ENCODE results near the gene ANKRD34B.

- no peak for TF ChIP-seq CTCF (IDR thresholded peaks at IDR 0.05)
- no peak for TF ChIP-seq SIN3A (IDR thresholded peaks at IDR 0.05; ENCODE audit: borderline replicate concordance, insufficient read depth, low read depth, low read length)
- no peak for TF ChIP-seq REST (IDR thresholded peaks at IDR 0.05; ENCODE audit: insufficient read depth in 1 of 2, low read depth in 2 of 2, low read length in 1 of 2)
Observed at GRCh38 chr5:80591352-80591751, 21.3 kb upstream of the ANKRD34B start.

Measured in Panc1 (cell line).